Measurements from ENCODE around the gene FCHO2.

DNA sequence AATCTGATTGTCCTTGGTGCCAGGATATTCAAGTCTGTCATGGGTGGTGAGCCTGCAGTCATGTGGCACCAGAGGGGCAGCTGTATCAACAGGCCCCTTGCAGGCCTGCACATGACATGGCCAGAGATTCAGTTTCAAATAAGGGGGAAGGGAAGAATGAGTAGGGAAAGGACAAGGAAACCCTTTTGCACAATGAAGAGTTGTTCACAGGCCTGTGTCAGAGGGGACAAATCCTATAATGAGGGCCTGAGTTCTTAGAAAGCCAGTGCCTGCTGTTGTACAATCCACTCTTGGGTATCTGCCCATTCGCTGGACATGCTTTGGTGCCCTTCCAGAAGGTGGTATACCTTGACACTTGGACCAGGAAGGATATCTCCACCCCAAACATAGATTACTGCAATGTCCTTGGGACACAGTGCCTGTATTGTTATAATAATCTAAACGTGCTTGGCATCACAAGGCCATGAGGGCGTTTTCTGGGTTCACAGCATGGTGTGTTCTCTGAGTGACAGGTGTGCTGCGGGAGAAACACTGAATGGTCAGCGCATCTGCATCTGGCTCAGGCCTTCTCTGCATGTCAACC, 162.6 kb downstream of the FCHO2 start:
- TF ChIP-seq, protein P1, sequence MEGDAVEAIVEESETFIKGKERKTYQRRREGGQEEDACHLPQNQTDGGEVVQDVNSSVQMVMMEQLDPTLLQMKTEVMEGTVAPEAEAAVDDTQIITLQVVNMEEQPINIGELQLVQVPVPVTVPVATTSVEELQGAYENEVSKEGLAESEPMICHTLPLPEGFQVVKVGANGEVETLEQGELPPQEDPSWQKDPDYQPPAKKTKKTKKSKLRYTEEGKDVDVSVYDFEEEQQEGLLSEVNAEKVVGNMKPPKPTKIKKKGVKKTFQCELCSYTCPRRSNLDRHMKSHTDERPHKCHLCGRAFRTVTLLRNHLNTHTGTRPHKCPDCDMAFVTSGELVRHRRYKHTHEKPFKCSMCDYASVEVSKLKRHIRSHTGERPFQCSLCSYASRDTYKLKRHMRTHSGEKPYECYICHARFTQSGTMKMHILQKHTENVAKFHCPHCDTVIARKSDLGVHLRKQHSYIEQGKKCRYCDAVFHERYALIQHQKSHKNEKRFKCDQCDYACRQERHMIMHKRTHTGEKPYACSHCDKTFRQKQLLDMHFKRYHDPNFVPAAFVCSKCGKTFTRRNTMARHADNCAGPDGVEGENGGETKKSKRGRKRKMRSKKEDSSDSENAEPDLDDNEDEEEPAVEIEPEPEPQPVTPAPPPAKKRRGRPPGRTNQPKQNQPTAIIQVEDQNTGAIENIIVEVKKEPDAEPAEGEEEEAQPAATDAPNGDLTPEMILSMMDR (IDR thresholded peaks at IDR 0.05) = no peak
- TF ChIP-seq POLR2A (IDR thresholded peaks at IDR 0.05) = no peak
